Measurements from ENCODE around the gene PATZ1. TPM values are rescaled to one million over a fixed set of nuclear protein-coding genes. Genes with fewer than 3 reads are reported as not detected.

PATZ1 gene
- total and polyA plus RNA-seq, 2 of the 8 experiments (the other 6 are each of a cell fraction or from before 2014, with no cell fraction given) = 62.1 to 70.9 TPM

GRCh38 chr22:31302006-31302405 is 44.1 kb downstream of the PATZ1 start:
- H2BK5ac ChIP-seq (ENCODE audit: low read depth, low read length) = no peak overlapping the region
- no peak overlapping the region for H3K14ac ChIP-seq (ENCODE audit: insufficient read length)
- no peak overlapping the region for H3K27ac ChIP-seq (ENCODE audit: low read depth, low read length)

More at GRCh38 chr22:31302006-31302405, 44.1 kb downstream of the PATZ1 start:
- no peaks in the 10 kb centered on the region for H3K9me3 ChIP-seq (ENCODE audit: insufficient read depth in 2 of 2, low read depth in 1 of 2, low read length in 1 of 2)
- H2AFZ ChIP-seq (ENCODE audit: low read length) = no peak overlapping the region
- DNase-seq (ENCODE audit: low read depth in 1 of 2, low spot score in 2 of 2) (no peak), FAIRE-seq (no peak)
- H3K23me2 ChIP-seq (ENCODE audit: low read depth, low read length) = no peaks in the 10 kb centered on the region
- H4K91ac ChIP-seq (replicated peaks; ENCODE audit: insufficient read length, low read length) = no peak overlapping the region
- ChIA-PET POLR2A (ENCODE audit: partially characterized antibody) (interaction anchor here (0.6 to 2.7 kb wide), 6 partner anchors 12 to 60 kb away, joined by 3 to 6 read pairs (median 4); partner anchors contain the start of gene PATZ1), CTCF (ENCODE audit: partially characterized antibody) (interaction anchor here (0.6 to 4.9 kb wide), 5 partner anchors 8 to 28 kb away, joined by 3 to 41 read pairs (median 3); partner anchors contain the start of gene PIK3IP1)
- H3K4me3 ChIP-seq (ENCODE audit: extremely low read depth in 1 of 4, insufficient read depth in 2 of 4, low read depth in 3 of 4, low read length in 4 of 4) = no peak overlapping the region
- H2BK120ac ChIP-seq (replicated peaks; ENCODE audit: low read depth, low read length) = no peak overlapping the region
- no peaks in the 10 kb centered on the region for H3K36me3 ChIP-seq (ENCODE audit: control insufficient read depth in 2 of 4, insufficient read depth in 4 of 4, low read length in 3 of 4)
- H4K20me1 ChIP-seq (replicated peaks in 1 of 2; ENCODE audit: control insufficient read depth in 1 of 2, insufficient read depth in 2 of 2, low read length in 2 of 2) = no peaks in the 10 kb centered on the region
- H3K4me2 ChIP-seq (ENCODE audit: insufficient read depth in 1 of 2, low read depth in 2 of 2, low read length in 2 of 2) = no peak overlapping the region
- no peak overlapping the region for H3K9ac ChIP-seq (replicated peaks in 1 of 4; ENCODE audit: extremely low read depth in 1 of 4, low read depth in 3 of 4, low read length in 3 of 4)
- H2AK5ac ChIP-seq (ENCODE audit: low read depth, low read length) = no peak overlapping the region
- no peaks in the 10 kb centered on the region for H3K27me3 ChIP-seq (replicated peaks in 1 of 4; ENCODE audit: control insufficient read depth in 3 of 4, extremely low read depth in 1 of 4, insufficient read depth in 3 of 4, low read length in 3 of 4)
- TF ChIP-seq SIRT6 (IDR thresholded peaks at IDR 0.05; ENCODE audit: low read length) = no peak
- TF ChIP-seq CHD1 (IDR thresholded peaks at IDR 0.05; ENCODE audit: low read depth, low read length) = no peak
- no peak for TF ChIP-seq RBBP5 (IDR thresholded peaks at IDR 0.05; ENCODE audit: borderline replicate concordance, low read depth, low read length)
- TF ChIP-seq CEBPB (IDR thresholded peaks at IDR 0.05; ENCODE audit: low read depth, low read length) = no peak
- no peak for TF ChIP-seq TAF1 (IDR thresholded peaks at IDR 0.05; ENCODE audit: low read depth, low read length)
- TF ChIP-seq YY1 (IDR thresholded peaks at IDR 0.05; ENCODE audit: low read depth, low read length) = no peak
- no peak for TF ChIP-seq POLR2AphosphoS5 (IDR thresholded peaks at IDR 0.05; ENCODE audit: low read depth, low read length)
- TF ChIP-seq RAD21 (IDR thresholded peaks at IDR 0.05 in 1 of 2, conservative IDR thresholded peaks at IDR 0.05 in 1 of 2; ENCODE audit: low read depth in 2 of 2, low read length in 2 of 2) = no peak
- TF ChIP-seq SP2 (IDR thresholded peaks at IDR 0.05; ENCODE audit: low read length) = no peak
- TF ChIP-seq E2F6 (IDR thresholded peaks at IDR 0.05) = no peak
- TF ChIP-seq BCL11A (IDR thresholded peaks at IDR 0.05; ENCODE audit: low read depth in 2 of 2, low read length in 2 of 2) = no peak
- TF ChIP-seq JUND (IDR thresholded peaks at IDR 0.05; ENCODE audit: low read length) = no peak
- TF ChIP-seq SRF (IDR thresholded peaks at IDR 0.05; ENCODE audit: low read depth, low read length) = no peak
- TF ChIP-seq SIN3A (conservative IDR thresholded peaks at IDR 0.05 in 1 of 2, IDR thresholded peaks at IDR 0.05 in 1 of 2; ENCODE audit: low read depth in 1 of 2, low read length in 2 of 2) = no peak
- no peak for TF ChIP-seq CHD2 (IDR thresholded peaks at IDR 0.05; ENCODE audit: low read length)
- TF ChIP-seq SP1 (IDR thresholded peaks at IDR 0.05; ENCODE audit: low read depth, low read length) = no peak
- H3K79me1 ChIP-seq (ENCODE audit: low read depth, low read length) = no peaks in the 10 kb centered on the region
- H3K79me2 ChIP-seq (ENCODE audit: control insufficient read depth in 1 of 2, insufficient read depth in 2 of 2, low read length in 2 of 2) = no peaks in the 10 kb centered on the region
- no peaks in the 10 kb centered on the region for H3K4me1 ChIP-seq (replicated peaks in 1 of 4; ENCODE audit: control insufficient read depth in 3 of 4, insufficient read depth in 4 of 4, low read length in 3 of 4)
- H2BK15ac ChIP-seq (ENCODE audit: low read length) = no peak overlapping the region
- no peak overlapping the region for H3K56ac ChIP-seq (replicated peaks; ENCODE audit: insufficient read length, low read depth, low read length)
- no peak overlapping the region for H4K5ac ChIP-seq (ENCODE audit: insufficient read length, low read depth, low read length)
- no peak overlapping the region for H3K23ac ChIP-seq (ENCODE audit: insufficient read length)
- no peak overlapping the region for H2BK12ac ChIP-seq (ENCODE audit: low read depth, low read length)
- H4K8ac ChIP-seq (ENCODE audit: extremely low read depth, insufficient read depth, low read length) = no peak overlapping the region
- H3K4ac ChIP-seq (replicated peaks; ENCODE audit: insufficient read length, low read depth, low read length) = no peak overlapping the region
- no peak overlapping the region for H3K18ac ChIP-seq (ENCODE audit: extremely low read depth, low read length)
- no peak overlapping the region for H2BK20ac ChIP-seq (ENCODE audit: low read length)
